ENCODE measurements around the gene PPP1R9A. TPM values are rescaled to one million over a fixed set of nuclear protein-coding genes. Genes with fewer than 3 reads are reported as not detected.

PPP1R9A gene
- total RNA-seq, 1 experiment from 2014 or later, result 6.3 TPM

DNA sequence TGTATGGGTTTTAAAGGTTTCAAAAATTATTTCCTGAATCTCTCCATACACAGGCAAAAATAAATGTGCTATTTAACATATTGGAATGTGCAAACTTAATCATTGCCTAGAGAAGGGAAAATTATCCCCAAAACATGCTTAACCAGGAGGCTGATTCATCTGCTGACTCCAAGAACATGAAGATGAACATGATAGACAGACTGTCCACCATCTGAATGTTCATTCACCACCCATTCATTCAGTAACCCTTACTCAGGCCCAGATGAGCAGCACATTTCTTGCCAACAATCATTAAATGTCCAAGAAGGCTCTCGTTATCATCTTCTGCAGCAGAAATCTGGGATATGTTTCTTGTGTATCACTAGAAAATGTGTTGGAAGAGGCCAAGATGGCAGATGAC, 110.6 kb downstream of the PPP1R9A start:
- ChIA-PET POLR2A (no interaction called here), CTCF (interaction anchor here (1.4 kb wide), 1 partner anchor 21 kb away, joined by 4 read pairs; no protein-coding TSS in a partner anchor)
- no peak for DNase-seq (ENCODE audit: unreplicated experiment)

DNA sequence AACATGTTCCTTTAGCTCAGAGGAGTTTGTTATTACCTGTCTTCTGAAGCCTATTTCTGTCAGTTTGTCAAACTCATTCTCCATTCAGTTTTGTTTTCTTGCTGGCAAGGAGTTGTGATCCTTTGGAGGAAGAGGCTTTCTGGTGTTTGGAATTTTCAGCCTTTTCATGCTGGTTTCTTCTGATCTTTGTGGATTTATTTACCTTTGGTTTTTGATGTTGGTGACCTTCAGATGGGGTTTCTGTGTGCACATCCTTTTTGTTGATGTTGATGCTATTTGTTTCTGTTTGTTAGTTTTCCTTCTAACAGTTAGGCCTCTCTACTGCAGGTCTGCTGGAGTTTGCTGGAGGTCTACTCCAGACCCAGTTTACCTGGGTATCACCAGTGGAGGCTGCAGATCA, 118.6 kb downstream of the PPP1R9A start:
- Mint-ChIP-seq H3K27me3 (ENCODE audit: insufficient read depth, unreplicated experiment) (no peaks in the 10 kb centered on the region), H3K36me3 (ENCODE audit: insufficient read depth, unreplicated experiment) (no peaks in the 10 kb centered on the region), H3K4me3 (ENCODE audit: unreplicated experiment) (no peak overlapping the region), H3K9me3 (ENCODE audit: unreplicated experiment) (peaks cover 39% of the 10 kb centered on the region), H3K4me1 (ENCODE audit: insufficient read depth, unreplicated experiment) (no peaks in the 10 kb centered on the region), H3K27ac (ENCODE audit: low read depth, unreplicated experiment) (no peak overlapping the region)
- no peak for DNase-seq (ENCODE audit: unreplicated experiment)
- BruUV-seq (replicated peaks), result no TSS peak
- intact Hi-C loops (cut with micrococcal nuclease), result no loop called here
- ChIA-PET POLR2A (no interaction called here), CTCF (no interaction called here)
- TF ChIP-seq, protein P1, sequence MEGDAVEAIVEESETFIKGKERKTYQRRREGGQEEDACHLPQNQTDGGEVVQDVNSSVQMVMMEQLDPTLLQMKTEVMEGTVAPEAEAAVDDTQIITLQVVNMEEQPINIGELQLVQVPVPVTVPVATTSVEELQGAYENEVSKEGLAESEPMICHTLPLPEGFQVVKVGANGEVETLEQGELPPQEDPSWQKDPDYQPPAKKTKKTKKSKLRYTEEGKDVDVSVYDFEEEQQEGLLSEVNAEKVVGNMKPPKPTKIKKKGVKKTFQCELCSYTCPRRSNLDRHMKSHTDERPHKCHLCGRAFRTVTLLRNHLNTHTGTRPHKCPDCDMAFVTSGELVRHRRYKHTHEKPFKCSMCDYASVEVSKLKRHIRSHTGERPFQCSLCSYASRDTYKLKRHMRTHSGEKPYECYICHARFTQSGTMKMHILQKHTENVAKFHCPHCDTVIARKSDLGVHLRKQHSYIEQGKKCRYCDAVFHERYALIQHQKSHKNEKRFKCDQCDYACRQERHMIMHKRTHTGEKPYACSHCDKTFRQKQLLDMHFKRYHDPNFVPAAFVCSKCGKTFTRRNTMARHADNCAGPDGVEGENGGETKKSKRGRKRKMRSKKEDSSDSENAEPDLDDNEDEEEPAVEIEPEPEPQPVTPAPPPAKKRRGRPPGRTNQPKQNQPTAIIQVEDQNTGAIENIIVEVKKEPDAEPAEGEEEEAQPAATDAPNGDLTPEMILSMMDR (IDR thresholded peaks at IDR 0.05; ENCODE audit: unreplicated experiment), result no peak

More for the DNA sequence above, 110.6 kb downstream of the PPP1R9A start:
- no peak overlapping the region for H3K4me3 Mint-ChIP-seq (ENCODE audit: unreplicated experiment)
- H3K27ac Mint-ChIP-seq (ENCODE audit: low read depth, unreplicated experiment), result no peak overlapping the region
- H3K36me3 Mint-ChIP-seq (ENCODE audit: insufficient read depth, unreplicated experiment), result no peaks in the 10 kb centered on the region
- H3K27me3 Mint-ChIP-seq (ENCODE audit: insufficient read depth, unreplicated experiment), result no peaks in the 10 kb centered on the region
- H3K9me3 Mint-ChIP-seq (ENCODE audit: unreplicated experiment), result peaks cover 13% of the 10 kb centered on the region
- H3K4me1 Mint-ChIP-seq (ENCODE audit: insufficient read depth, unreplicated experiment), result no peaks in the 10 kb centered on the region
- no TSS peak for BruUV-seq (replicated peaks)
- intact Hi-C loops (cut with micrococcal nuclease), result no loop called here
- TF ChIP-seq, protein P1 (IDR thresholded peaks at IDR 0.05; ENCODE audit: unreplicated experiment), result no peak

DNA sequence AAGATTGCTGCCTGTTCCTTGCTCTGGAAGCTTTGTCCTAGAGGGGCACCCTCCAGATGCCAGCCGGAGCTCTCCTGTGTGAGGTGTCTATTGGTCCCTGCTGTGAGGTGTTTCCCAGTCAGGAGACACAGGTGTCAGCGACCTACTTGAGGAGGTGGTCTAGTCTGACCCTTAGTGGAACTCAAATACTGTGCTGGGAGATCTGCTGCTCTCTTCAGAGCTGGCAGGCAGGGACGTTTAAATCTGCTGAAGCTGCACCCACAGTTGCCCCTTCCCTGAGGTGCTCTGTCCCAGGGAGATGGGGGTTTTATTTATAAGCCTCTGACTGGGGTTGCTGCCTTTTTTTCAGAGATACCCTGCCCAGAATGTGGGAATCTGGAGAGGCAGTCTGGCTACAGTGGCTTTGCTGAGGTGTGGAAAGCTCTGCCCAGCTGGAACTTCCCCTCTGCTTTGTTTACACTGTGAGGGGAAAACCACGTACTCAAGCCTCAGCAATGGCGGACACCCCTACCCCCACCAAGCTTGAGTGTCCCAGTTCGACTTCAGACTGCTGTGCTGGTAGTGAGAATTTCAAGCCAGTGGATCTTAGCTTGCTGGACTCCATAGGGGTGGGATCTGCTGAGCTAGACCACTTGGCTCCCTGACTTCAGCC, 119.2 kb downstream of the PPP1R9A start:
- Mint-ChIP-seq H3K36me3 (ENCODE audit: insufficient read depth, unreplicated experiment) (no peaks in the 10 kb centered on the region), H3K27ac (ENCODE audit: low read depth, unreplicated experiment) (no peak overlapping the region), H3K27me3 (ENCODE audit: insufficient read depth, unreplicated experiment) (no peaks in the 10 kb centered on the region), H3K9me3 (ENCODE audit: unreplicated experiment) (peaks cover 36% of the 10 kb centered on the region), H3K4me3 (ENCODE audit: unreplicated experiment) (no peak overlapping the region), H3K4me1 (ENCODE audit: insufficient read depth, unreplicated experiment) (no peaks in the 10 kb centered on the region)
- no peak for DNase-seq (ENCODE audit: unreplicated experiment)
- no TSS peak for BruUV-seq (replicated peaks)
- intact Hi-C loops (cut with micrococcal nuclease), result no loop called here
- POLR2A ChIA-PET, result no interaction called here
- TF ChIP-seq, protein P1 (IDR thresholded peaks at IDR 0.05; ENCODE audit: unreplicated experiment), result no peak
- CTCF ChIA-PET, result no interaction called here

DNA sequence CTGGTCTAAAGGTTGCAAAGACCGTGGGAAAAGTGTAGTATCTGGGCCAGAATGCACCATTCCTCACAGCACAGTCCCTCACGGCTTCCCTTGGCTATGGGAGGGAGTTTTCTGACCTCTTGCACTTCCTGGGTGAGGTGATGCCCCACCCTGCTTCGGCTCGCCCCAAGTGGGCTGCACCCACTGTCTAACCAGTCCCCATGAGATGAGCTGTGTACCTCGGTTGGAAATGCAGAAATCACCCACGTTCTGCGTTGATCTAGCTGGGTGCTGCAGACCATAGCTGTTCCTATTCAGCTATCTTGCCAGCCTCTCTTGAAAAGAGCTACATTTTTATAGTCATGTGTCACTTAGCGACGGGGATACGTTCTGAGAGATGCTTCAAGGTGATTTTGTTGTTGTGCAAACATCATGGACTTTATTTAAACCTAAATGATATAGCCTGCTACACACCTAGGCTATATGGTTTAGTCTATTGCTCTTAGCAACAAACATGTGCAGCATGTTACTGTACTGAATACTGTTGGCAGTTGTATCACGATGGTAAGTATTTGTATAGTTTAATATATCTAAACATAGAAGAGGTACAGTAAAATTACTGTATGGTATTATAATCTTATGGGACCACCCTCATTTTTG, 120.0 kb downstream of the PPP1R9A start:
- H3K4me1 Mint-ChIP-seq (ENCODE audit: insufficient read depth, unreplicated experiment), result no peaks in the 10 kb centered on the region
- peaks cover 28% of the 10 kb centered on the region for H3K9me3 Mint-ChIP-seq (ENCODE audit: unreplicated experiment)
- BruUV-seq (replicated peaks), result no TSS peak
- TF ChIP-seq, protein P1 (IDR thresholded peaks at IDR 0.05; ENCODE audit: unreplicated experiment), result no peak
- no peaks in the 10 kb centered on the region for H3K27me3 Mint-ChIP-seq (ENCODE audit: insufficient read depth, unreplicated experiment)
- ChIA-PET POLR2A (interaction anchor here (0.6 kb wide), 1 partner anchor 23 kb away, joined by 3 read pairs; no protein-coding TSS in a partner anchor), CTCF (no interaction called here)
- intact Hi-C loops (cut with micrococcal nuclease), result no loop called here
- no peaks in the 10 kb centered on the region for H3K36me3 Mint-ChIP-seq (ENCODE audit: insufficient read depth, unreplicated experiment)
- H3K27ac Mint-ChIP-seq (ENCODE audit: low read depth, unreplicated experiment), result no peak overlapping the region
- no peak for DNase-seq (ENCODE audit: unreplicated experiment)
- H3K4me3 Mint-ChIP-seq (ENCODE audit: unreplicated experiment), result no peak overlapping the region
